ENCODE results near the gene PDE3A.

Gene PDE3A

GRCh38 chr12:20473133-20473532 is 104.8 kb downstream of the PDE3A start:
- H3K4me1 ChIP-seq (ENCODE audit: insufficient read depth, low read length, poor library complexity, severe bottlenecking), result no peaks in the 10 kb centered on the region
- H3K4me3 ChIP-seq (ENCODE audit: low read length, poor library complexity, severe bottlenecking), result no peak overlapping the region
- H3K4me2 ChIP-seq (ENCODE audit: low read depth, low read length, poor library complexity, severe bottlenecking), result no peak overlapping the region
- H3K27me3 ChIP-seq (ENCODE audit: insufficient read depth, low read length, poor library complexity, severe bottlenecking), result no peaks in the 10 kb centered on the region
- H3F3A ChIP-seq (ENCODE audit: low read depth), result no peaks in the 10 kb centered on the region
- H3K9me3 ChIP-seq (ENCODE audit: insufficient read depth, low read depth, low read length), result no peaks in the 10 kb centered on the region
- H3K79me2 ChIP-seq (ENCODE audit: insufficient read depth, low read length), result no peaks in the 10 kb centered on the region
- no peaks in the 10 kb centered on the region for H3K36me3 ChIP-seq (ENCODE audit: insufficient read depth, low read length)
- H3K9ac ChIP-seq (ENCODE audit: low read depth, low read length, poor library complexity, severe bottlenecking), result no peak overlapping the region
- H3K9me2 ChIP-seq (replicated peaks; ENCODE audit: low read depth, low read length), result no peaks in the 10 kb centered on the region
- no peak for TF ChIP-seq CTCF (conservative IDR thresholded peaks at IDR 0.05; ENCODE audit: low read length)
- TF ChIP-seq EZH2phosphoT487 (IDR thresholded peaks at IDR 0.05; ENCODE audit: borderline replicate concordance), result no peak
- no peak overlapping the region for H2AFZ ChIP-seq (ENCODE audit: low read length)
- H4K20me1 ChIP-seq (ENCODE audit: insufficient read depth, low read length, poor library complexity, severe bottlenecking), result no peaks in the 10 kb centered on the region

- no peak overlapping the region for H3K4me3 ChIP-seq (ENCODE audit: low read length, poor library complexity, severe bottlenecking)
- no peaks in the 10 kb centered on the region for H3K36me3 ChIP-seq (ENCODE audit: insufficient read depth, low read length)
- H2AFZ ChIP-seq (ENCODE audit: low read length), result no peak overlapping the region
- H3K4me2 ChIP-seq (ENCODE audit: low read depth, low read length, poor library complexity, severe bottlenecking), result no peak overlapping the region
- TF ChIP-seq CTCF (conservative IDR thresholded peaks at IDR 0.05; ENCODE audit: low read length) (no peak), EZH2phosphoT487 (IDR thresholded peaks at IDR 0.05; ENCODE audit: borderline replicate concordance) (no peak)
- no peak overlapping the region for H3K9ac ChIP-seq (ENCODE audit: low read depth, low read length, poor library complexity, severe bottlenecking)
- no peaks in the 10 kb centered on the region for H3K9me2 ChIP-seq (replicated peaks; ENCODE audit: low read depth, low read length)
- no peaks in the 10 kb centered on the region for H3F3A ChIP-seq (ENCODE audit: low read depth)
- H3K79me2 ChIP-seq (ENCODE audit: insufficient read depth, low read length), result no peaks in the 10 kb centered on the region
- no peaks in the 10 kb centered on the region for H3K27me3 ChIP-seq (ENCODE audit: insufficient read depth, low read length, poor library complexity, severe bottlenecking)
- H3K4me1 ChIP-seq (ENCODE audit: insufficient read depth, low read length, poor library complexity, severe bottlenecking), result no peaks in the 10 kb centered on the region
- no peaks in the 10 kb centered on the region for H3K9me3 ChIP-seq (ENCODE audit: insufficient read depth, low read depth, low read length)
- no peaks in the 10 kb centered on the region for H4K20me1 ChIP-seq (ENCODE audit: insufficient read depth, low read length, poor library complexity, severe bottlenecking)
Observed at GRCh38 chr12:20474016-20474415, 105.7 kb downstream of the PDE3A start.

- Histone ChIP-seq H4K20me1 (ENCODE audit: insufficient read depth, low read length, poor library complexity, severe bottlenecking) (no peaks in the 10 kb centered on the region), H3K27me3 (ENCODE audit: insufficient read depth, low read length, poor library complexity, severe bottlenecking) (no peaks in the 10 kb centered on the region), H3K9me3 (ENCODE audit: insufficient read depth, low read depth, low read length) (no peaks in the 10 kb centered on the region), H3K4me3 (ENCODE audit: low read length, poor library complexity, severe bottlenecking) (no peak overlapping the region), H3K79me2 (ENCODE audit: insufficient read depth, low read length) (no peaks in the 10 kb centered on the region), H2AFZ (ENCODE audit: low read length) (no peak overlapping the region), H3K4me2 (ENCODE audit: low read depth, low read length, poor library complexity, severe bottlenecking) (no peak overlapping the region), H3K4me1 (ENCODE audit: insufficient read depth, low read length, poor library complexity, severe bottlenecking) (no peaks in the 10 kb centered on the region), H3K36me3 (ENCODE audit: insufficient read depth, low read length) (no peaks in the 10 kb centered on the region), H3K9ac (ENCODE audit: low read depth, low read length, poor library complexity, severe bottlenecking) (no peak overlapping the region), H3K9me2 (replicated peaks; ENCODE audit: low read depth, low read length) (no peaks in the 10 kb centered on the region), H3F3A (ENCODE audit: low read depth) (no peaks in the 10 kb centered on the region)
- TF ChIP-seq EZH2phosphoT487 (IDR thresholded peaks at IDR 0.05; ENCODE audit: borderline replicate concordance) (no peak), CTCF (conservative IDR thresholded peaks at IDR 0.05; ENCODE audit: low read length) (no peak)
Observed at GRCh38 chr12:20474443-20474842, 106.1 kb downstream of the PDE3A start.

Measured in Loucy (cell line).